Suprapubic skin (tissue), 4 donors: Measurements from ENCODE around the gene CDK11A. TPM values are rescaled to one million over a fixed set of nuclear protein-coding genes. Genes with fewer than 3 reads are reported as not detected.
"Not testable (repeated sequence)": the region's sequence is repeated elsewhere in the genome, so short reads cannot be mapped to it uniquely, and the experiment has no call there.

Experiments used
- DNase-seq, 2 donors: peaks; one replicate each; pipeline ENCODE4 v3.0.0-alpha.2; 2019; ENCODE audit warnings: low spot score in 2 of 2
- H3K27ac ChIP-seq: fragments of 200-600 bp; sonication (generic); one replicate; pipeline ENCODE4 v1.5.1; 2019
- H3K27me3 ChIP-seq: fragments of 200-600 bp; sonication (generic); one replicate; pipeline ENCODE4 v1.5.1; 2019
- H3K36me3 ChIP-seq: fragments of 200-600 bp; sonication (generic); one replicate; pipeline ENCODE4 v1.5.1; 2019
- H3K4me1 ChIP-seq: fragments of 200-600 bp; sonication (generic); one replicate; pipeline ENCODE4 v1.5.1; 2019
- H3K4me3 ChIP-seq: fragments of 200-600 bp; sonication (generic); one replicate; pipeline ENCODE4 v1.5.1; 2019; ENCODE audit warnings: mild to moderate bottlenecking
- H3K9me3 ChIP-seq: fragments of 200-600 bp; sonication (generic); one replicate; pipeline ENCODE4 v1.5.1; 2019
- EP300 ChIP-seq: sonication (generic); formaldehyde crosslinking; IDR thresholded peaks from one replicate; pipeline ENCODE4 v1.6.1; 2017; ENCODE audit warnings: antibody characterized with exemption
- POLR2A ChIP-seq, 2 donors: fragments of 450-650 bp; IDR thresholded peaks; one replicate each; pipeline ENCODE4 v1.6.1; 2017; ENCODE audit warnings: antibody characterized with exemption in 2 of 2, mild to moderate bottlenecking in 2 of 2, moderate library complexity in 2 of 2
- POLR2AphosphoS5 ChIP-seq, 3 donors: sonication (generic); formaldehyde crosslinking; IDR thresholded peaks; one replicate each; pipeline ENCODE4 v1.6.1; 2017; ENCODE audit warnings: antibody characterized with exemption in 3 of 3
- WGBS: methylation state at CpG from one replicate; pipeline ENCODE4 v1.1.5; 2018; 5-methylcytosine and 5-hydroxymethylcytosine counted together
- total RNA-seq, 4 donors: library from RNA; depleted of rRNA; stranded (reverse); fragments of >200 nt; gene quantifications; one replicate each; pipeline ENCODE4 v1.1.0, GENCODE V29; 2016
- TF ChIP-seq, protein P1 (sequence below), 2 donors: fragments of 200-600 bp in 1 of 2; fragments of 450-650 bp in 1 of 2; sonication (generic) in 1 of 2; IDR thresholded peaks; one replicate each; pipeline ENCODE4 v1.5.1; 2016 to 2019; ENCODE audit warnings: antibody characterized with exemption in 2 of 2, mild to moderate bottlenecking in 1 of 2, moderate library complexity in 1 of 2

The CDK11A gene
- total RNA-seq, 4 donors from 2014 or later, result 23.6 to 136 (median 53.4) TPM

DNA sequence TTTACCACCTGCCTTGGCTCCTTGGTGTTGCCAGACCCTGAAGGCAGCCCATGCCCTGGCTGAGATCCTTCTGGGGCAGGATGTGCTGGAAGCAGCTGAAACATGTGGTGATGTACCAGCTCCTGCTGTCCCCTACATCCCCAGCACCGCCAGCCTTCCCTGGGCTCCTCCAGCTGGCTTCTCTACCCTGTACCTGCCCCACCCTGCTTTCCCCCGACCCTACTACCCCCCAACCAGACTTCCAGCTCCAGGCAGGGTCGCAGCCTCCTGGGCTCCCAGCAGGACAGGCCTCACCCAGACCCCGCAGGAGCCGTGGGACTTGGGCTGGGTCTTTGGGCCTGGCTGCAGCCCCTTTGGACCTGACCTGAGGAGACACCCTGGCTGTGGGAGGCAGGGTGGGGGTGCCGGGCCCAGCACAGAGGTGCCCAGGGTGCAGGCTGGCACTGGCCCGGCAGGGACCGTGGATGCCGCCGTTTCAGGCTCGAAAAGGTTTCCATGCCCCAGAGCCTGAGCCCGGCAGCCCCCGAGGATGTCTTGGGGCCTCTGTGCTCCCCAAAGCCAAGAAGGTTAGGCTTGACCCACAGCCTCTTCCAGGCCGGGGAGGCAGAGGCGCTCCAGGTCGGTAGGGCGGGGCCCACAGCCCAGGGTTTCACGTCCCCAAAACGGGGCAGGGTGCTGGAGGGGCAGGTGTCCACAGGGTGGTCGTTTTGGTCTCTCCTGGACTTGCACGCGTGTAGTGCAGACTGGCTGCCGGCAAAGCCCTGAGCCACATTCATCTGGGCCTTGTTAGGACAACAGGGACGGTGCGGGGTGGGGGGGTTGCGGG, 26.6 kb downstream of the CDK11A start:
- not testable (repeated sequence) for H3K27ac ChIP-seq, H3K4me1 ChIP-seq, H3K36me3 ChIP-seq, H3K9me3 ChIP-seq, H3K4me3 ChIP-seq, H3K27me3 ChIP-seq
- 78% methylated on average over 18 of the region's 26 CpGs for WGBS
- DNase-seq, result peak; percentile 24 to 57

DNA sequence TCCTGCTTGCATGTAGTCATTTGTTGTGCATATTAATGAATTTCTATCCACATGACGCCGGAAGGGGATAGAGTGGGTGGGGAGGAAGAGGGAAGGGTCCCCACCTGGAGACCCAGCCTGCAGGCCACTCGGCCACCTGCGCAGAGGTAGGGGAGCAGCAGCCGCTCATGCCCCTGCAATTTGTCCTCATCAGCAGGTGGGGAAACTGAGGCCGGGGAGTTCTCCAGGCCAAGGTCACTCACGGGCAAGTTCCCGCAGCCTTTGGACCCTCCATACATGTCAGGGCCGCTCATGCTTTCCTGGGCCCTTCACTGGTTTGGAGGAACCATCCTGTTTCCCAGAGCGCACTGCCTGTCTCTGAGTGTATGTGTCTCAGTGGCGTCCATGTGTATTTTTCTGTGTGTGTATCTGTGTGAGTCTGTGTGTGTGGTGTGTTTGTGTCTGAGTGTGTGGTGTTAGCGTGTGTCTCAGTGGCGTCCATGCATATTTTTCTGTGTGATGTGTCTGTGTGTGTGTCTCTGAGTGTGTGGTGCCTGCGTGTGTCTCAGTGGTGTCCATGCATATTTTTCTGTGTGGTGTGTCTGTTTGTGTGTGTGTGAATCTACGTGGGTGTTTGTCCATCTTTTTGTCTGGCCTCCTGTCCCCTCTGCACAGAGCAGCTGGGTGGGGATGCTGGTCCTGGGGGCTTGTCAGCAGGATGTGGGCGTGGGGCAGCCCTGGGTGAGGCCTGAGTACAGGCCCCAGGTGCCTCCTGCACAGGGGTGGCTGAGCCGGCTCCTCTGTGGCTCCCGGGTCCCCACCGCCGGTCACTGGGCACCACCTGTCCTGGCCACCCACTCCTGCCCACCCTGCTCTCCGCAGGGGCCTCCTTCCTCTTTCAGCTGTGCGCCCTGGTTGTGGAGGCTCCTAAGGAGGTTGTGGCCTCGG, 27.5 kb downstream of the CDK11A start:
- not testable (repeated sequence) for H3K4me3 ChIP-seq, H3K9me3 ChIP-seq, H3K27ac ChIP-seq, H3K4me1 ChIP-seq, H3K36me3 ChIP-seq, H3K27me3 ChIP-seq
- DNase-seq, result peak; percentile 34 to 40
- WGBS, result 94% methylated on average over 14 of the region's 23 CpGs

DNA sequence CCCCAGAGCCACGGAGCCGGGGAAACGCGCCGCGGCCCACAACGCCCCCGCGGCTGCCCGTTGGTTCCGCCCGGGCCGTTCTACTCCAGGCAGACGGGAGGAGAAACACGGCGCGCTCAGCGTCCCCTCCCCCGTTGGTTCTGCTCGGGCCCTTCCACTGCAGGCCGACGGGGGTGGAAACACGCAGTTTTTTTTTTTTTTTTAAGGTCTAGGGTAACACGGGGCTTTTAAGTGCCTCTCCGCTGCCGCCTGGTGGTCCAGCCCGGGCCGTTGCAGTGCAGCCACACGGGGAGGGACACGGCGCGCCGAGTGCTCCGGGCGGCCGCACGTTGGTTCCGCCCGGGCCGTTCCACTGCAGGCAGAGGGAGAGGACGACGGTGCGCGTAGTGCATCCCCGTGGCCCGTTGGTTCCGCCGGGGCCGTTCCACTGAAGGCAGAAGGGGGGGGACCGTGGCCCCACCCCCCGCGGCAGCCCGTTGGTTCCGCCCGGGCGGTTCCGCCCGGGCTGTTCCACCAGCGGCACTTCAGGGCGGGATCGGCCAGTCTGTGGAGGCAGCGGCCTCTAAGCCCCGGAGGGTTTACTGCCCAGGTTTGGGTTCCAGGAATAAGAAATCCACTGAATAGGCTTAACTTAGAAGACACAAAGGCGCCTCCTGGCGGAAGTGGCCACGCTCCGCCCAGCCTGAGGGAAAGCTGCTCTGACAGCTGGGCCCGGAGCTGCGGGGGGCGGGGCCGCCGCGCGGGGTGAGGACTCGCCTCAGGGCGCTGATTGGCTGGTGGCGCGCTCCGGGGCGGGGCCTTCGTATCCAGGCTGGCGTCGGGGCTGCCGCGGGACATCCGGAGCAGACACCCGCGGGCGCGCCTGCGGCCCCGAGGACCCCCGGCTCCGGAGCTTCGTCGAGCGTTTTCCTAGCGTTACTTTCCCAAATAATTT, 31.2 kb downstream of the CDK11A start, which contains the start of gene SLC35E2B:
Gene SLC35E2B (minus strand): TSS at position 82 of the 934 bp plus-strand sequence. CDS start 16,096 bp downstream, outside the sequence.
- H3K27me3 ChIP-seq, H3K4me1 ChIP-seq, H3K9me3 ChIP-seq, H3K36me3 ChIP-seq: not testable (repeated sequence)
- peak within 1 kb of the TSS; percentile 94 for H3K27ac ChIP-seq
- peak in 1 of 3 donors; percentile 89 for TF ChIP-seq POLR2AphosphoS5 (IDR thresholded peaks at IDR 0.05)
- WGBS, result no CpG with 5 or more reads among the region's 98 CpGs
- peak; percentile 94 to 99 for DNase-seq
- peak within 1 kb of the TSS; percentile 67 for H3K4me3 ChIP-seq

DNA sequence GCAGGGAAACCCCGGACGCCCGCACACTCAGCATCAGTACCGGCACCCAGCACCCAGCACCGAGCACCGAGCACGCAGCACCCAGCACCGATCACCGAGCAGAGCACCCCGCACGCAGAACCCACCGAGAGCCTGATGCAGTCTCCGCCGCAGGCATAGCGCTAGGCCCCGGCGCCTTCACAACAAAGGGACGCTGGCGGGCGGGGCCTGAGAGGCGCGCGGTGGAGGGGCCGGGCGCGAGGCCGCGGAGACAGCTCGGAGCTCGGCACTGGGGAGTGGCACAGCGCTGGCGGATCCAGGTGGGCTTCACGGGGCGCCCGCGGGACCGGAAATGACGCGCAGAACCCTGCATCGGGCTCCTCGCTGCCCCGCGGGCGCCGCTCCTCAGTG, 31.8 kb downstream of the CDK11A start:
- not testable (repeated sequence) for H3K36me3 ChIP-seq, H3K4me1 ChIP-seq, H3K9me3 ChIP-seq, H3K27me3 ChIP-seq
- Histone ChIP-seq H3K4me3 (peak overlapping the region; percentile 67), H3K27ac (peak overlapping the region; percentile 94)
- no CpG with 5 or more reads among the region's 45 CpGs for WGBS
- DNase-seq, result peak; percentile 64 to 90

DNA sequence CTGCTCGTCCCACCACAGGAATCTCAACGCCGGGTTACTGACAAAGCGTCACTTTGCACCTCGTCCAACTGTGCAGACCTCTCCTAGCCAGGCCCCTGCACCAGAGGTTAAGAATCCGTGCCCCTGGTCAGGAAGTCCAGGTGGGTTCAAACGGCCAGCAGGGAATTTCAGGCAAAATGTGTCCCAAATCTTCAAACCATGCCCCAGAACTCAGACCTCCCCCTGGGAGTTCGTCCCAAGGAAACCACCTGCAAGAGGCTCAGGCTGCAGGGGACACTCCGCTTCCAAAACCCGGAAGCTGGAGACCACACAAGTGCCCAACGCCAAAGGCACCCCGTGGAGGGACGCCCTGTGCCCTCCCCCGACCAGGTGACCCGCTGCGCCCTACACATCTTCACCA, 32.7 kb downstream of the CDK11A start:
- not testable (repeated sequence) for H3K4me1 ChIP-seq, H3K27me3 ChIP-seq, H3K9me3 ChIP-seq, H3K27ac ChIP-seq, H3K36me3 ChIP-seq
- peak in 1 of 2 donors; percentile 39 for DNase-seq
- whole genome bisulfite sequencing, result 0% methylated on average over 1 of the region's 16 CpGs
- peak overlapping the region; percentile 32 for H3K4me3 ChIP-seq

DNA sequence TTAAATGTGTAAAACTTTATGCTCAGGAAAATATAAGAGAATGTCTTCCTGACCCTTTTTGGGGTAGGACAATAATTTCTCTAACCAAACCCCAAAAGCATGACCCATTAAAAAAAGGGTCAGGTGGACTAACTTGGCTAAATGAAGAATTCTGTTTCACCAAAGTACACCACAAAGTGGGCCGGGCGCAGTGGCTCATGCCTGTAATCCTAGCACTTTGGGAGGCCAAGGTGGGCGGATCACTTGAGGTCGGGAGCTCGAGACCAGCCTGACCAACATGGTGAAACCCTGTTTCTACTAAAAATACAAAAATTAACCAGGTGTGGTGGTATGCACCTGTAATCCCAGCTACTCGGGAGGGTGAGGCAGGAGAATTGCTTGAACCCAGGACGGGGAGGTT, 34.6 kb downstream of the CDK11A start:
- DNase-seq, result peak in 1 of 2 donors; percentile 48
- not testable (repeated sequence) for H3K4me3 ChIP-seq, H3K36me3 ChIP-seq, H3K27me3 ChIP-seq, H3K9me3 ChIP-seq, H3K27ac ChIP-seq
- H3K4me1 ChIP-seq, result peaks cover 19% of the 10 kb centered on the region
- 93% methylated on average over 7 of the region's 7 CpGs for WGBS

DNA sequence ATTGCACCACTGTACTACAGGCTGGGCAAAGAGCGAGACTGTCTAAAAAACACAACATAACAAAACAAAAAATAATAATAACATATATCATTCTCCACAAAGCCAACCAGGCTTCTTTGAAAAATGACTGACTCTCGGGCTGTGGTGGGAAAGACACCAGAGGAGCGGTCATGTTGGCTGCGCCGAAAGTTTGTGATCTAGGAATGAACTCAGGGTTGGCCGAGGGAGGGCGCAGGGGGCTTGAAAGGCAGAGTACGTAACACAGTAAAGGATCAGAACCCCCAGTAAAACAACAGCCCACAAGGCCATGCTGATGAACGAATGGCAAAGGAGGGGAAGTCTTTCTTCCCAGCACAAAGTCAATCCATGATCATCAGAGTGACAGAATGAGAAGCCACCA, 36.3 kb downstream of the CDK11A start:
- Histone ChIP-seq H3K4me3 (no peak overlapping the region), H3K9me3 (no peaks in the 10 kb centered on the region), H3K36me3 (no peaks in the 10 kb centered on the region), H3K27ac (no peak overlapping the region), H3K4me1 (peaks cover 21% of the 10 kb centered on the region), H3K27me3 (no peaks in the 10 kb centered on the region)
- WGBS, result 95% methylated on average over 9 of the region's 9 CpGs
- TF ChIP-seq POLR2AphosphoS5 (IDR thresholded peaks at IDR 0.05) (no peak), POLR2A (IDR thresholded peaks at IDR 0.05) (no peak), EP300 (no peak)
- TF ChIP-seq, protein P1, sequence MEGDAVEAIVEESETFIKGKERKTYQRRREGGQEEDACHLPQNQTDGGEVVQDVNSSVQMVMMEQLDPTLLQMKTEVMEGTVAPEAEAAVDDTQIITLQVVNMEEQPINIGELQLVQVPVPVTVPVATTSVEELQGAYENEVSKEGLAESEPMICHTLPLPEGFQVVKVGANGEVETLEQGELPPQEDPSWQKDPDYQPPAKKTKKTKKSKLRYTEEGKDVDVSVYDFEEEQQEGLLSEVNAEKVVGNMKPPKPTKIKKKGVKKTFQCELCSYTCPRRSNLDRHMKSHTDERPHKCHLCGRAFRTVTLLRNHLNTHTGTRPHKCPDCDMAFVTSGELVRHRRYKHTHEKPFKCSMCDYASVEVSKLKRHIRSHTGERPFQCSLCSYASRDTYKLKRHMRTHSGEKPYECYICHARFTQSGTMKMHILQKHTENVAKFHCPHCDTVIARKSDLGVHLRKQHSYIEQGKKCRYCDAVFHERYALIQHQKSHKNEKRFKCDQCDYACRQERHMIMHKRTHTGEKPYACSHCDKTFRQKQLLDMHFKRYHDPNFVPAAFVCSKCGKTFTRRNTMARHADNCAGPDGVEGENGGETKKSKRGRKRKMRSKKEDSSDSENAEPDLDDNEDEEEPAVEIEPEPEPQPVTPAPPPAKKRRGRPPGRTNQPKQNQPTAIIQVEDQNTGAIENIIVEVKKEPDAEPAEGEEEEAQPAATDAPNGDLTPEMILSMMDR (IDR thresholded peaks at IDR 0.05), result no peak
- peak in 1 of 2 donors; percentile 67 for DNase-seq
